ENCODE data around the gene TMC4.
"Not testable (repeated sequence)": the region's sequence is repeated elsewhere in the genome, so short reads cannot be mapped to it uniquely, and the experiment has no call there.

The TMC4 gene

GRCh38 chr19:54201980-54202379, 29.0 kb upstream of the TMC4 start:
- no peak for DNase-seq

DNA sequence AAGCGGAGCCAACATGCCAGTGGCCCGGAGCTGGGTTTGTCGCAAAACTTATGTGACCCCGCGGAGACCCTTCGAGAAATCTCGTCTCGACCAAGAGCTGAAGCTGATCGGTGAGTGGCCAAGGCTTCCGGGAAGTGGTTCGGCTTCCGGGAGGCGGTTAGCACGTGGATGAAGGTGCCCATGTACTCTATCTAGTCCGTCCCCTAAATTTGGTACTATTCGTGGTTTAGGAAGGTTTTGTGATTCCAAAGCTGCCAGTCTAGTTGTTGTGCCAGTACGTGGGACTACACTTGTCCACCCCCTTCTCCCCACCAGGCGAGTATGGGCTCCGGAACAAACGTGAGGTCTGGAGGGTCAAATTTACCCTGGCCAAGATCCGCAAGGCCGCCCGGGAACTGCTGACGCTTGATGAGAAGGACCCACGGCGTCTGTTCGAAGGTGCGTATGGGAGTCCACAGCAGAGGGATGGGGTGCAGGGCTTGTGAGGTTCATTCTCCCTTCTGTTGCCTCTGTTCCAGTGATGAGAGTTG, 28.3 kb upstream of the TMC4 start:
- DNase-seq: no peak

DNA sequence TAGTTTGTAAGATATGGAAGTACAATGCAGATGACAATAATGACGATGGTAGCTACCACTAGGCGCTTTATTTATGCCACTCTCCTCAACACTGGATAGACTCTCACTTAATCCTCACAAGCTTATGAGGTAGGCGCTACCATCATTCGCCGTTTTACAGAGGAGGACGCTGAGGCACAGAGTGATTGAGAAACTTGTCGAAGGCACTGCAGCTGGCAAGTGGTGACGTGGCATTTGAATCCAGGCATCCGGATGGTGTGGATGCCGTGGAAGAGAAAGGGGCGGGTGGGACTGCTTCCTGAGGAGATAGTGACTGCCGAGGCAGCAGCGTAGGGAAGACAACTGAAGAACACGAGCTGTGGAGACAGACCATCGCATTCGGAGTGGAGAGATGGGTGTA, 26.4 kb upstream of the TMC4 start:
- no peak for DNase-seq

DNA sequence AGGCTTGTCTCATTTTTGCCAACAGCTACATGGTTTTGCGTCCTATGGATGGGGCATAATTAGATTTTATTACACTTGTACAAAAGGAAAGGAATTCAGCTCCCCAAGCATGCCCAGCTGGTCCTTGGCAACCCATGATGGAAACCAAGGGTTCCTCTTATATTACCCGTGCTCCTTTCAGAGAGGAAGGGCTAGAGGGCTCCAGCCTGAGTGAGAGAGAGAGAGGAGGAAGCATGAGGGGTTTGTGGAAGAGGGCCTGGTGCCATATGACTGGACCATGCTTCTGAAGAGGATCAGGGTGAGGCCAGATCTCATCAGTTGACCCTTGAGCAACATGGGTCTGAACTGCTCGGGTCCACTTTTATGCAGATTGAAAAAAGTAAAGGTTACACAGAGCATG, 24.2 kb upstream of the TMC4 start:
- no peak for DNase-seq

DNA sequence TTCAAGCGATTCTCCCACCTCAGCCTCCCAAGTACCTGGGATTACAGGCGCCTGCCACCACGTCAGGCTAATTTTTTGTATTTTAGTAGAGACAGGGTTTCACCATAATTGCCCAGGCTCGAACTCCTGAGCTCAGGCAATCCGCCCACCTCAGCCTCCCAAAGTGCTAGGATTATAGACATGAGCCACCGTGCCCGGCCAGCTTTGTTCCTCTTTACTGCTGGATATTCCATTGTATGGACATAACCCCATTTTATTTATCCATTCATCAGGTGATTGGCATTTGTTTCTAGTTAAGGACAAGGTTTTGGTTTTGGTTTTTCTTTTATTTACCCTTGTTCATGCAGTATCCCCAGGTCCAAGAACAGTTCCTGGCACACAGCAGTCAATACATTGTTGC, 23.6 kb upstream of the TMC4 start:
- no peak for DNase-seq

DNA sequence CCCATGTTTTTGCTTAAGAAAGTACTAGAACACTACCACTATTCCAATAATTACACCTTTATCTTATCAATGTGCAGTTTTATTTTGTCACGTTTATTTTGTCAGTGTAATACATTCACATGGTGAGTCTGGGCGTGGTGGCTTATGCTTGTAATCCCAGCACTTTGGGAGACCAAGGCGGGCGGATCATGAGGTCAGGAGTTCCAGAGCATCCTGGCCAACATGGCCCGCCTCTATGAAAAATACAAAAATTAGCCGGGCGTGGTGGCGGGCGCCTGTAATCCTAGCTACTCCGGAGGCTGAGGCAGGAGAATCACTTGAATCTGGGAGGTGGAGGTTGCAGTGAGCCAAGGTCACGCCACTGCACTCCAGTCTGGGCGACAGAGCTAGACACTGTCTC, 21.5 kb upstream of the TMC4 start:
- not testable (repeated sequence) for DNase-seq

- DNase-seq: no peak
Observed at GRCh38 chr19:54193011-54193410, 20.1 kb upstream of the TMC4 start.

GRCh38 chr19:54191811-54192453, 19.0 kb upstream of the TMC4 start:
- no peak for DNase-seq

GRCh38 chr19:54191011-54191810, 18.3 kb upstream of the TMC4 start, which contains the start of gene TSEN34:
TSEN34 (plus strand) TSS chr19:54191308; CDS start chr19:54191365, 57 bp downstream.
- DNase-seq: peak; percentile 30

DNA sequence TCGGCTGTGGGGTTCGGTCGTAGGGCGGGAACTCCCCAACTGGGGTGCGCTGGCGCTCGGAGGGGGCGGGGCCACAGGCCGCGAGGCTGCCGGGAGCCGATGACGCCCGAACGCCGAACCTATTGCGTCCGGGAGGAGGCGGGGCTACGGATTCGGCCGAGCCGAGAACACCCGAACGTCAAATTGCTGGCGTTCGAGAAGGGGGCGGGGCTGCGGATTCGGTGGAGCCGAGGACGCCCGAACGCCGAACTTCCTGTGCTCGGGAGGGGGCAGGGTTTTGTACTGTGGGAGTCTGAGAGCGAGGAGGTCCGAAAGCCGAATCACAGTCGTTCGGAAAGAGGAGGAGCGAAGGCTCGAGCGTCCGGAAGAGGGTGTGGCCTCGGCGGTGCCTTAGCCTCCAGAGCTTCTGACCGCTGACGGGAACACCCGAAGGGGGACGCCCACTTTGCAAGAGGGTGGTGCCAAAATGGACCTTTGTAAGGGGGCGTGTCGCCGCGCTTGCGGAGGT, 17.6 kb upstream of the TMC4 start:
- DNase-seq: peak; percentile 96

DNA sequence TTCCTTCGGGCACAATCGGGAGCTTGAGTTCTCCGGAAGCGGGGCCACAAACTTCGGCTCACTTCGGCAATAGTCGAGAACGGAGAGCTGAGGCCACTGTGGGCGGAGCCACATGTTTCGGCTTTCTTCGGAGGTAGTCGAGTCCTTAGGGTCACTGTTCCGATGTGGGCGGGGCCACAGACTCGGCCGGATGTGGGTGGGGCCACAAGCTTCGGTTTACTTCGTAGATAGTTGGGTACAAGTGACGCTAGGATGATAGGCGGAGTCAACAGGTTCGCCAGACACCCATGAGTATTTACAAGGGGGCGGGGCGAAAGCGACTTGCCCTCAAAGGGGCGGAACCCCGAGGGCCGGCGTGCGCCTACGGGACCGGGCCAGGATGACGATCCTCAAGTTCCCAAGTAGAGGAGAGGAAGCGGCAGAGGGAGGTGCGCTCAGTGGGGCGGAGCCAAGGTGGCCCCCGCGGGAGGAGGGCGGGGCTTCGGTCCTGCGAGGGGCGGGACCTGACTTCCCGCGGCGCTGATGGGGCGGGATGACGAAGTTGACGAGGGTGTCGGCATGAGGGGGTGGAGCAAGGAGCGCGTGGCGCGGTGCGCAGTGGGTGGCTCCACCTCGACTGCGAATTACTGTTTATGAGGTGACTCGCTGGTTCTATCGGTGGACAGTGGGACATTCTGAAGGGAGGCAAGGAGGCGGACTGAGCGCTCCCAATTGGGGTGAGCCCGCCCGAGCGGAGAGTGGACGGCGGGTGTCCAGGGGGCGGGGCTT, 17.0 kb upstream of the TMC4 start:
- DNase-seq: peak; percentile 94

GRCh38 chr19:54189145-54189734, 16.3 kb upstream of the TMC4 start, which contains the start of gene MBOAT7:
MBOAT7 (minus strand) TSS chr19:54189580; CDS start chr19:54188508, 1,072 bp downstream.
- no peak for DNase-seq

DNA sequence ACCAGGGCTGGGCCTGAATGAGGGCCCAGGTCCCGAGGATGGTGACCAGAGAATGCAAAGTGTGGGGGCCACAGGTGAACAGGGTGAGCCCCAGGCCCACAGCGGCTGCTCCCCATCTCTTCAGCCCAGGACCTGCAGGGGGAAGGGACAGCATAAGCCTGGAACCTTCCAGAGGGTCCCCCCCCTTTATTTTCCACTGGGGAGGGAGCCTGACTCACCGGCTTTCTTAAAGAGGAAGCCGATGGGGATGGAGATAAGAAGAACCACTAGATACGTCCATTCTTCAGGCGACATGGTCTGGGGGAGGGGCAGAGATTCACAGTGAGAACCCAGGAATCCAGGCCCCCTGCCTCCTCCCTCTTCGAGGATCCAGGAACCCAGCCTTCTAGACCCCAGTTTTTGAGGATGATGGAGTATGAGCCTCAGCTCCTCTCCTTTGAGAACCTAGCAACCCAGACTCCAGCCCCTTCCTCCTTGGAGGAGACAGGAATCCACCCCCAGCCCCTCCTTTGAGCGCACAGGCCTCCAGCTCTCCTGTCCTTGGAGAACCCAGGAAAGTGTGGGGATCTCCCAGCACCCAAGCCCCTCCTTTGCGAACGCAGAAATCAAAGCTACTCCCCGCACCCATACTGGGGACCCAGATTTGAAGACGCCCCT, 15.4 kb upstream of the TMC4 start:
- no peak for DNase-seq

DNA sequence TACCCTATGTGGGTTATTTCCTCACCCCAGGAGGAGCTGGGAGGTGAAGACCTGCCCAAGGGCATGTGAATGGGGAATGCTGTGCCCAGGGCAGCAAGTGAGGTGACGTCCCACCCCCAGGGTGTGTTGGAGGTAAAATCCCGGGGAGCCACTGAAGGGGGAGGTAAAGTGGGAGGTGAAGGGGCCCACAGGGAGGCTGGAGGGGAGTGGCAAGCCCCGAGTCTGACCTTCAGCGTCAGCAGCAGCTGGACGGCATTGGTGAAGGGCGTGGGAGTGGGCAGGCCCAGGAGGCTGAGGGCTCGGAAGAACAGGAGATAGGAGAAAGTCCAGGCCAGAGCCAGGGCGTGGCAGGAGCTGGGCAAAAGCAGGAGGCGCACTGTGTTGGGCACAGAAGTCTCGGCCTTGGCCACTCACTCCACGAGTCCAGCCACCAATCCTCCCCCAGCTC, 14.0 kb upstream of the TMC4 start:
- no peak for DNase-seq

DNA sequence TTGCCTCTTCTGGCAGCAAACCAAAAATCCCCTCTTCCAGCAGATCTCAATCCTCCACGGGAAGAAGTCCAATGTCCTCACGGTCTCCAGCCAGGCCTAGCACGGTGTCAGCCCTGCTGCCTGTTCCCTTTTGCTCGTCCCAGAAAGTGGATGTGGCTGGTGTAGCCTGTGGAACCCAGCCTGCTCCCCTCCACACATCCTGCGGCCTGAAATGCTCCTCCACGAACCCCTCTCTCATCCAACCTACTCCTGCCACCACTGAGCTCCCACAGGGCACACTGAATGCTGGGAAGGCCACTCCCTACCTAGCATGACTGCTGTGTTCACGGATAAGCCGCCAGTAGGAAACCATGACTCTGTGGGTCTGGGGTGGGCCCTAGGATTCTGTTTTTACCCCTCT, 13.4 kb upstream of the TMC4 start:
- no peak for DNase-seq

DNA sequence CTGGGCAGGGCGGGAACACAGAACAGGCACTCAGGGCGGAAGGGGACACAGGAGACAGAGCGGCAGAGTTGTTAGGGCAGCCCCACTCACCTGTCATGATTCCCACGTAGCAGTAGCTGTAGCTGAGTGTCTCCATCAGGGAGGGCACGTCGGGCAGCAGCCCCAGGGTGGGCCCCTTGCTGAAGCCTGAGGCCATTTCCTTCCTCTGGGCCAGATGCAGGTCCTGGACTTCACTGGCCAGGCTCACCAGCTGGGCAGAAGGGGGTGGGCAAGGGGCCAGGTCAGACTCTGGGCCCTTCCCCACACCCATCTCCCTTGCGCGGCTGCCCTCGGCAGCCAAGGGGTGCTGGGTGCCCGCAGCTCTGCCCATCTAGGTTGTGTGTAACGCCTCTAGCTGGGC, 10.5 kb upstream of the TMC4 start:
- DNase-seq: no peak

- DNase-seq: not testable (repeated sequence)
Observed at GRCh38 chr19:54181894-54182293, 8.9 kb upstream of the TMC4 start.

GRCh38 chr19:54180691-54181091, 7.7 kb upstream of the TMC4 start:
- no peak for DNase-seq

GRCh38 chr19:54179921-54180461, 7.0 kb upstream of the TMC4 start:
- DNase-seq: peak; percentile 52

GRCh38 chr19:54179262-54179852, 6.4 kb upstream of the TMC4 start:
- no peak for DNase-seq

GRCh38 chr19:54178581-54179261, 5.8 kb upstream of the TMC4 start:
- DNase-seq: no peak

Data from NCI-H1417 treated with DMSO at 0.1 percent for 48 hours (cell line).